HG03432 (cell line): ENCODE results near the gene PLEKHA5.
A peak's percentile ranks its signal among the peaks of the same experiment; 100 is the strongest.

ENCODE experiments used
- ATAC-seq: cut with Tn5 transposase; IDR thresholded peaks from one replicate; pipeline ENCODE4 v1.9.1; 2021; ENCODE audit warnings: mild to moderate bottlenecking, moderate library complexity; ENCODE audit not compliant: unreplicated experiment

The PLEKHA5 gene

GRCh38 chr12:19260135-19260534 is 130.6 kb downstream of the PLEKHA5 start:
- no peak for ATAC-seq

GRCh38 chr12:19261773-19262172 is 132.2 kb downstream of the PLEKHA5 start:
- ATAC-seq = no peak

- ATAC-seq = no peak
These were observed 134.1 kb downstream of the PLEKHA5 start for GRCh38 chr12:19263672-19264071.

- no peak for ATAC-seq
These were observed 144.2 kb downstream of the PLEKHA5 start for GRCh38 chr12:19273482-19274330.

GRCh38 chr12:19276767-19277166 is 147.2 kb downstream of the PLEKHA5 start:
- ATAC-seq = no peak

- ATAC-seq = no peak
These were observed 148.2 kb downstream of the PLEKHA5 start for GRCh38 chr12:19277711-19278110.

GRCh38 chr12:19278407-19278806 is 148.9 kb downstream of the PLEKHA5 start:
- ATAC-seq = no peak

GRCh38 chr12:19282133-19282699 is 152.7 kb downstream of the PLEKHA5 start:
- no peak for ATAC-seq

GRCh38 chr12:19284658-19285057 is 155.1 kb downstream of the PLEKHA5 start:
- no peak for ATAC-seq

GRCh38 chr12:19285793-19286448 is 156.4 kb downstream of the PLEKHA5 start:
- ATAC-seq = no peak

- no peak for ATAC-seq
These were observed 157.8 kb downstream of the PLEKHA5 start for GRCh38 chr12:19287302-19287701.

- no peak for ATAC-seq
These were observed 158.6 kb downstream of the PLEKHA5 start for GRCh38 chr12:19288161-19288560.

GRCh38 chr12:19288603-19289244 is 159.2 kb downstream of the PLEKHA5 start:
- peak; percentile 53 for ATAC-seq

GRCh38 chr12:19298836-19299605 is 169.5 kb downstream of the PLEKHA5 start:
- no peak for ATAC-seq

GRCh38 chr12:19299765-19300164 is 170.2 kb downstream of the PLEKHA5 start:
- ATAC-seq = no peak

GRCh38 chr12:19301223-19301622 is 171.7 kb downstream of the PLEKHA5 start:
- ATAC-seq = no peak

GRCh38 chr12:19301688-19302087 is 172.2 kb downstream of the PLEKHA5 start:
- no peak for ATAC-seq

- no peak for ATAC-seq
These were observed 172.6 kb downstream of the PLEKHA5 start for GRCh38 chr12:19302100-19302640.

GRCh38 chr12:19303496-19303895 is 174.0 kb downstream of the PLEKHA5 start:
- no peak for ATAC-seq

- no peak for ATAC-seq
These were observed 174.7 kb downstream of the PLEKHA5 start for GRCh38 chr12:19304149-19304750.
